Breast epithelium (tissue), 3 donors: ENCODE results near the gene GTF2H4.

Experiments
- CTCF ChIP-seq, 3 donors: fragments of 450-650 bp; IDR thresholded peaks; one replicate each; pipeline ENCODE4 v1.5.1; 2016 to 2017; ENCODE audit warnings: antibody characterized with exemption in 3 of 3, mild to moderate bottlenecking in 3 of 3, moderate library complexity in 3 of 3
- POLR2A ChIP-seq: fragments of 450-650 bp; IDR thresholded peaks from one replicate; pipeline ENCODE4 v1.6.1; 2016; ENCODE audit warnings: antibody characterized with exemption, mild to moderate bottlenecking, moderate library complexity
- POLR2AphosphoS5 ChIP-seq, 3 donors: sonication (generic); formaldehyde crosslinking; IDR thresholded peaks; one replicate each; pipeline ENCODE4 v1.6.1; 2017; ENCODE audit warnings: antibody characterized with exemption in 3 of 3

DNA sequence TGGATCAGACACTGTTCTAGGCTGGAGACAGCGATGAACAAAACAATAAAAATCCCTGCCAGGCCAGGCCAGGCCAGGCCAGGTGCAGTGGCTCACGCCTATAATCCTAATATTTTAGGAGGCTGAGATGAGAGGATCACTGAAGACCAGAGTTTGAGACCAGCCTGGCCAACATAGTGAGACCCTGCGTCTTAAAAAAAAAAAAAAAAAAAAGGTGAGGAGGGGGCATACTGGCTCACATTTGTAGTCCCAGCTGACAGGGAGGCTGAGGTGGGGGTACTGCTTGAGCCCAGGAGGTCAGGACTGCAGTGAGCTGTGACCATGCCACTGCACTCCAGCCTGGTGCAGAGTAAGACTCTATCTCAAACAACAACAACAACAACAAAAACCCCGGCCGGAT lies 37.3 kb downstream of the GTF2H4 start:
- TF ChIP-seq CTCF (IDR thresholded peaks at IDR 0.05) = no peak
- no peak for TF ChIP-seq POLR2AphosphoS5 (IDR thresholded peaks at IDR 0.05)
- TF ChIP-seq POLR2A = no peak
